NCI-H1105 treated with DMSO at 0.1 percent for 48 hours (cell line): ENCODE measurements around the gene ERLIN1.
"Not testable (repeated sequence)": the region's sequence is repeated elsewhere in the genome, so short reads cannot be mapped to it uniquely, and the experiment has no call there.

Experiments
- DNase-seq: peaks from one replicate; lab custom pipeline; 2025; lab: John Stamatoyannopoulos, UW

ERLIN1 gene

GRCh38 chr10:100133801-100134200, 52.0 kb downstream of the ERLIN1 start:
- no peak for DNase-seq

- no peak for DNase-seq
These were observed 53.4 kb downstream of the ERLIN1 start for GRCh38 chr10:100132427-100132826.

- no peak for DNase-seq
These were observed 54.3 kb downstream of the ERLIN1 start for GRCh38 chr10:100131571-100131970.

DNA sequence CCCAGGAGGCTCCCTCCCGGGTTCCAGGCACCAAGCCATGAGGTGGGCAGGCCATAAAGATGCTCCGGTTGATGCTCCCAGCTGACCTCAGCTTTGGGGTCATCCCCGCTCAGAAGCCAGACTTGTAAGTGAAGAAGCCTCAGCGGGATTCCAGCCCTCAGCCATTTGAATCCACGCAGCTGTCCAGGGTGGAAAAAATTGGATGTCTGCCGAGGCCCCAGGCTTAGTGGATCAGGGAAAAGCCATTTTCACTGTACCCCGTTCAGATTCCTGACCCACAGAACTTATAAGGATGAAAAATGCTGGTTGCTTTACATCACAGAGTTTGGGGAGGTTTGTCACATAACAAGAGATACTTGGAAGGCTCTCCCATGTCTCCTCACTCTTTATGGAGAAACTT, 55.0 kb downstream of the ERLIN1 start:
- DNase-seq, result no peak

DNA sequence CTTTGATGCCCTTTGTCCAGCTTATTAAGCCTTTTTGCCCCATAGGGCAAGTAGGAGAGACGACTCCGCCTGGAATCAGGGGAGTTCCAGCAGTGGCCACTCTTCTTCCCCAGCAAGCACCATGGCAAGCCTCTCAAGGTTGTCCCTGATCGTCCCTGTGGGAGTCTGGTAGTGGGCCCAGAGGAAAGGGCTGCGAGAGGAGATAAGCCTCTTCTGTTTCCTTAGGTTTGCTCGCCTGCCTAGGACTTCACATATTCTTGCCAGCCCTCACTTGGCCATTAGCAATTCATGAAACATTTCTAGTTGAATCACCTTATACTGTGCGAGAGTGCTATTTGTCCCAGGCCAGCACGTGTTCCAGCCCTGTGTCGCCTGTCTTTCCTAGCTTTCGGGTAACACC, 56.4 kb downstream of the ERLIN1 start:
- DNase-seq, result no peak

GRCh38 chr10:100128951-100129350, 56.9 kb downstream of the ERLIN1 start:
- DNase-seq, result no peak

DNA sequence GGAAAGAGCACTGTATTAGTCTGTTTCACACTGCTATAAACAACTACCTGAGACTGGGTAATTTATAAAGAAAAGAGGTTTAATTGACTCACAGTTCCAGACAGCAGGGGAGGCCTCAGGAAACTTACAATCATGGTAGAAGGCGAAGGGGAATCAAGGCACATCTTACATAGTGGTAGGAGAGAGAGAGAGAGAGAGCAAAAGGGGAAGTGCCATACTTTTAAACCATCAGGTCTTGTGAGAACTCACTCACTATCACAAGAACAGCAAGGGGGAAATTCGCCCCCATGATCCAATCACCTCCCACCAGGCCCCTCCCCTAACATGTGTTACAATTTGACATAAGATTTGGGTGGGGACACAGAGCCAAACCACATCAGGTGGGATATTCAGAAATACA, 60.5 kb downstream of the ERLIN1 start:
- DNase-seq, result not testable (repeated sequence)

- no peak for DNase-seq
These were observed 61.7 kb downstream of the ERLIN1 start for GRCh38 chr10:100124097-100124496.

DNA sequence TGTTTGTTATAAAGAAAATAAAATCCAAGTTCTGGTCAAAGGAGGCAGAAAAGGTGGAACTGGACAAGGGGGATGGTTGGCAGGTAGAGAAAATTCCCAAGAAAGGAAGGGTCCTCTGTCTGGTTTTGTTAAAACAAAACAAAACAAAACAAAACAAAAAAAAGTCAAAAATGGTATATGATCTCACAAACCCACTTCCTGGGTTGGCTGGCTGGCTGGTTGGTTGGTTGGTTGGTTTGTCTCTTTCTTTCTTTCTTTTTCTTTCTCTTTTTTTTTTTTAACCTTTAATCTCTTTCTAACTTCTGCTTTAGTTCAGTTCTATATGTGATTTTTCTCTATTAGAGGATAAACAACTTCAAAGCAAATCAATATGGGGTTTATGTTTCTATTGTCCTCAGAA, 63.0 kb downstream of the ERLIN1 start:
- DNase-seq, result no peak

DNA sequence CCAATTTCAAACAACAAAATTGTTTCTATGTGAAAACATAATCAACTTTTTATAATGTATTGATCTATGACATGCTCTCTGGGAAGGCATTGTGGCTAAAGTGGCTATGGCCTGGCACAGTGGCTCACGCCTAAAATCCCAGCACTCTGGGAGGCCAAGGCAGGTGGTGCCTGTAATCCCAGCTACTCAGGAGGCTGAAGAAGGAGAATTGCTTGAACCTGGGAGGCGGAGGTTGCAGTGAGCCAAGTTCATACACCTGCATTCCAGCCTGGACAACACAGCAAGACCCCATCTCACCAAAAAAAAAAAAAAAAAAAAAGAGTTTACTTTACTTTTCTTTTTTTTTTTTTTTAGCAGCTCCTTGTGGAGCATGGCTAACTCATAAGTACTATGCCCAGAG, 65.3 kb downstream of the ERLIN1 start:
- no peak for DNase-seq

- no peak for DNase-seq
These were observed 66.1 kb downstream of the ERLIN1 start for GRCh38 chr10:100119726-100120125.

DNA sequence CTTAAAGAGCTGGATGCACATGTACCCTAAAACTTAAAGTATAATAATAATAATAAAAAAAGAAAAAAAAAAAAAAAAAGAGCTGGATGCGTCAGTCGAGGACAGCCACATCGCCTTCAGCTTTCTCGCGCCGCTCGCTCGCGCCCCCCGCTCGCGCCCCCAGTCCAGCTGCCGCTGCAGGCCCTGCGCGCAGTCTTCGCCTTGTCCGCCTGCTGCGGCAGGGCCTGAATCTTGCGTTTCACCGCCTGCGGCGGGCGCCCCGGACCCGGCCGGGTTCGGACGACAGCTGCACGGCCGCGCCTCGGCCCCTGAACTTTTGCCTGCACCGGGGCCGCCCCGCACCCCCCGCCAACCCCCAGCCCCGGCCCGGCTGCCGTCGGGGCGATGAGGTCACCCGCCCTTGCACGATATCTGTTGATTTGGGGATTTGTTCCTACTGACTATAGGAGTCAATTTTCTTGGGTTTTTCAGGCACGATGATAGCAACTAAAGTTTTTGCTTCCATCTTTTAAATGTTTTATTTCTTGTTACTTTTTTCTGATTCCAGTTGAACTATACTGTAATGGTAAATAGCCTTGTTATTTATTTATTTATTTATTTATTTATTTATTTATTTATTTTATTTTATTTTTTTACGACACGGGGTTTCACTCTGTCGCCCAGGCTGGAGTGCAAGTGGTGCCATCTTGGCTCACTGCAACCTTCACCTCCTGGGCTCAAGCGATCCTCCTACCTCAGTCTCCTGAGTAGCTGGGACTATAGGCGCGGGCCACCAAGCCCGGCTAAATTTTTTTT, 70.7 kb downstream of the ERLIN1 start:
- no peak for DNase-seq

- DNase-seq, result no peak
These were observed 71.4 kb downstream of the ERLIN1 start for GRCh38 chr10:100114460-100114859.

GRCh38 chr10:100109670-100110069, 76.2 kb downstream of the ERLIN1 start:
- no peak for DNase-seq

GRCh38 chr10:100106865-100107264, 79.0 kb downstream of the ERLIN1 start:
- no peak for DNase-seq

GRCh38 chr10:100104300-100104699, 81.5 kb downstream of the ERLIN1 start:
- no peak for DNase-seq

DNA sequence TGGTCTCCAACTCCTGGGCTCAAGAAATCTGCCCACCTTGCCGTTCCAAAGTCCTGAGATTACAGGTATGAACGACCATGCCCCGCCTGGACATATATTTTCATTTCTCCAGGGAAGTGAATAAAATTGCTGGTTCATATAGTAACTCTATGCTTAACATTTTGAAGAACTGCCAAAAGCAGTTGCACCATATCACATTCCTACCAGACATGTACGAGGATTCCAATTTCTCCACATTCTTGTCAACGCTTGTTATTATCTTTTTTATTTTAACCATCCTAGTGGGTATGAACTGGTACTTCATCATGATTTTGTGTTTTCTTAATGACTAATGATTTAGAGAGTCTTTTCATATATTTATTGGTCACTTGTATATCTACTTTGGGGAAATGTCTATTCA, 82.2 kb downstream of the ERLIN1 start:
- no peak for DNase-seq

DNA sequence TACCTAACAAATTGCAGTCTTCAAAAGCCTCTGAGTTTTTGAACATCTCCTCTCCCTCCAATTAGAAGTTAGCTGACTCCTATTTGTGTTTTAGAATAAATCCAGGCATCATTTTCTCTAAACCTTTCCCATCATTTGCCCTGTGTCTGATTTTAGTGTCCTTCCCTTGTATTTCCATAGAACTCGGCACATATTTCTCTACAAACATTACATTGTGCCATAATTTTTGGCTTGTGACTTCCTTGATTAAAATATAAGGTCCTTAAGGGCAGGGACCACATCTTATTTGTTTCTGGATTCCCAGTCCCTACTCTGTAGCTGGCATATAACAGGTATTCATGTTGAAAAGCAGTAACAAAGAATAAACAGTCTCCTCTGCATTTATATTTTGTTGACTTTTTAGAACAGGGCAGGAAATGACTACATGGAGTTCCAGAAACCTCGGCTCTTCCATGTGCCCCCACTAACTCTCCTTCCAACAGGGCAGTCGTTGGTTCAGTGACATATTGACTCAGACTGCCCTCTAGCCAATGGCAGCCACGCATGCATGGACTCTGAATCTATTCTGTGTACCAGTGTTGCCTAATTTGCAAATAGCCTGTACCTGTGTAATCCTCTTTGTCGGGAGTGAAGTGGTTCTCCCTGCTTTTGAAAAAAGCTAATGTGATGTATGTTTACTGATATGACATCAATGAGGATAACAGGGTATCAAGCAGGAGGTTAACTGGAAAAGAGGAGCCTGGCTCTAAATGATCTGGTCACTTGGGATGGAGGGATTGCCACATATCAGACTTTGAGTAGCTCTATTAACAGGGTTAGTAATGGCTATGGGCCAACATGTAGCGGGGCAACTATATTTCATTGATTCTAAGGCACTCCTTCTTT, 84.4 kb downstream of the ERLIN1 start:
- DNase-seq, result no peak

GRCh38 chr10:100100651-100101184, 85.1 kb downstream of the ERLIN1 start:
- DNase-seq, result no peak
